ENCODE results near the gene GSTT4. TPM values are rescaled to one million over a fixed set of nuclear protein-coding genes. Genes with fewer than 3 reads are reported as not detected.
A peak's percentile ranks its signal among the peaks of the same experiment; 100 is the strongest.
"Not testable (repeated sequence)": the region's sequence is repeated elsewhere in the genome, so short reads cannot be mapped to it uniquely, and the experiment has no call there.

GSTT4 gene
- total RNA-seq, 3 donors from 2014 or later: not detected

DNA sequence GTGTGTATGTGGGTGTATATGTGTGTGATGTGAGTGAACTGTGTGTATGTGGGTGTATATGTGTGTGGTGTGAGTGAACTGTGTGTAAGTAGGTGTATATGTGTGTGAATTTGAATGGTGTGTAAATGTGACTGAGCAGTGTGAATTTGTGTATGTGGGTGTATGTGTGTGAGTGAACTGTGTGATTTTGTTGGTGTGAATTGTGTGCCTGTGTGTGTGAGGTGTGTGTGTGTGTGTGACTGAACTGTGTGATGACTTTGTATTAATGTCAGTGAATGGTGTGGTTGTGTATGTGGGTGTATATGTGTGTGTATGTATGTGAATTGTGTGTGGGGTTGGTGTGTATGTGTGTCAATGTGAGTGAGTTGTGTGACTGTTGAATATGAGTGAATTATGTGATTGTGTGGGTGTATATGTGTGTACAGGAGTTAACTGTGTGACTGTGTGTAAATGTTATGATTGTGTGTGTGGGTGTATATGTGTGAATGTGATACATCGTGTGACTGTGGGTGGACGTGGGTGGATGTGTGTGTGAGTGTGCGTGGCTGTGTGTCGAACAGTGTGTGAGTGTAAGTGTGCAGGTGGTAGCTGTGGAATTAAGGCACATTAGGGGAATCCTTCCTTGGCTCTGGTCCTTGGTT lies 18.6 kb downstream of the GSTT4 start:
- not testable (repeated sequence) for ATAC-seq; H3K27me3 Mint-ChIP-seq (ENCODE audit: low read depth); H3K36me3 Mint-ChIP-seq (ENCODE audit: insufficient read depth); H3K9me3 Mint-ChIP-seq; H3K4me1 Mint-ChIP-seq (ENCODE audit: low read depth); DNase-seq; H3K4me3 Mint-ChIP-seq

DNA sequence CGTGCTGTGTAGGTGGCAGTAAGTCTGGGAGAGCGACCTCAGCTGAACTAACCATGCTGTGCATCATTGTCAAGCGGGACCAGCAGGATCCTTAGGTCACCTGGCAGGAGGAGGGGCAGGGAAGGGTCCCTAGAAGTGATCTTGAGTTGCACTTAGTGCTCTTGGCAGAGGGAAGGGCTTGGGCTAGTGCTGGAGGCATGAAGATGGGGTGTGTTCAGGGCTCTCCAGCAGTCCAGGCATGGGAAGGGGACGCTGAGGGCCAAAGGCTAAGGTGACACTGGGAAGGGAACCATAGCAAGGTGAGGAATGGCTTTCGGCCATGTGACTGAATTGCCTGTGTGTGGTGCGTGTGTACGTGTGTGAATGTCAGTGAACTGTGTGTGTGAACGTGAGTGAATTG lies 19.2 kb downstream of the GSTT4 start:
- H3K27me3 Mint-ChIP-seq (ENCODE audit: low read depth); H3K4me1 Mint-ChIP-seq (ENCODE audit: low read depth); H3K4me3 Mint-ChIP-seq; DNase-seq; ATAC-seq; H3K9me3 Mint-ChIP-seq; H3K36me3 Mint-ChIP-seq (ENCODE audit: insufficient read depth): not testable (repeated sequence)

GRCh38 chr22:23984430-23984829 lies 20.8 kb downstream of the GSTT4 start:
- H3K4me3 Mint-ChIP-seq: no peak overlapping the region
- H3K36me3 Mint-ChIP-seq (ENCODE audit: insufficient read depth): no peaks in the 10 kb centered on the region
- DNase-seq (no peak), ATAC-seq (peak; percentile 73)
- no peaks in the 10 kb centered on the region for H3K27me3 Mint-ChIP-seq (ENCODE audit: low read depth)
- H3K4me1 Mint-ChIP-seq (ENCODE audit: low read depth): peaks cover 7% of the 10 kb centered on the region
- H3K9me3 Mint-ChIP-seq: no peaks in the 10 kb centered on the region

DNA sequence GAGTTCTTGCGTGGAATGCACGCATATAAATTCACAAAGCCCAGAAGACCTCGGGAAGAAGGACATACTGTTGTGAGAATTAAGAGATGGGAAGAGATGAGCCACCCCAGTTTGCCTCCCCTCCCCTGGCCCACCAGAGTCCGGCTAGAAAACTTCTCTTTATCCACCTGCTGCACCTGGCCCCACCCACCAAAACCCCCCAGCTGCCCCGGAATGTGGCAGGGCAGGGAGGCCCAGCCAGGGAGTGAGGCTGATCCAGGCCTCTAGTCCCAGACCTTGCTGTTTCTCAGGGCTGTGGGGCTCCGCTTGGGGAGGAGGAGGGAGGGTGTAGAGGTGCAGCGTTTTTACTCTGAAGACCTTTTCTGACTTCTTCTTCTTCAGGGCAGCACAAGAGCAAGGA lies 24.7 kb downstream of the GSTT4 start:
- ATAC-seq; H3K4me1 Mint-ChIP-seq (ENCODE audit: low read depth); DNase-seq; H3K4me3 Mint-ChIP-seq; H3K9me3 Mint-ChIP-seq; H3K27me3 Mint-ChIP-seq (ENCODE audit: low read depth); H3K36me3 Mint-ChIP-seq (ENCODE audit: insufficient read depth): not testable (repeated sequence)

DNA sequence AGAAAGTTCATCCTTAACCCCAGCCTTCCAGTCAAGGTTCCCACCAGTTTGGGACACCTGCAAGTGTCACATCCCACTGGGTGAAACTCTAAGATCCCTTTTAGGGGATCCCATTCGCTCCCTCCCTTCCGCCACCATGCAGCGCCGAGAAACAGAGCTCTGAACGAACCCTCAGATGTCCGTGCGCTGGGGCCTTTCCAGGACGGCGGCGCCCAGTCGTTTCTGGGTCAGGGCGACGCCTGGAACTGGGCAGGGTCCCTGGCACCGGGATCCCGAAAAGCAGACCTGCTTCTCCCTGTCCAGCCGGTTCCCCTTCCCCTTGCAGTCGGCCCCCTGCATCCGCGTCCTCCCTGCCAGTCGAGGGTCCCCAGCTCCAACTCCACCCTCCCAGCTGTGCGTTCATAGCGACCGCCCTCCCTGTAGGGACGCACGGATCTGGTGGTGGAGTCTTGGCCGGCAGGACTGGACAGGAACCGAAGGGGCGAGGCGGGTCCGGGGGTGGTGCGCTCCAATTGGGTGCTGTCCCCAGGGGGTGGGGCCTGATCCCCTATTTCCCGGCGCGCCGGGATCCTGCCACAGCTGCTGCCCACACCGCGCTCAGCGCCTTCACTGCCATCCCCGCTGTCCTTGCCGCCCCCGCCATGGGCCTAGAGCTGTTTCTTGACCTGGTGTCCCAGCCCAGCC lies 25.6 kb downstream of the GSTT4 start, which contains the start of gene GSTT2:
TSS of gene GSTT2 (plus strand) at position 578 of the 684 bp plus-strand sequence.
- not testable (repeated sequence) for H3K4me1 Mint-ChIP-seq (ENCODE audit: low read depth); H3K4me3 Mint-ChIP-seq; DNase-seq; ATAC-seq; H3K9me3 Mint-ChIP-seq; H3K27me3 Mint-ChIP-seq (ENCODE audit: low read depth); H3K36me3 Mint-ChIP-seq (ENCODE audit: insufficient read depth)

GRCh38 chr22:23977304-23977703 lies 27.9 kb downstream of the GSTT4 start:
- H3K9me3 Mint-ChIP-seq; H3K36me3 Mint-ChIP-seq (ENCODE audit: insufficient read depth); DNase-seq; H3K27me3 Mint-ChIP-seq (ENCODE audit: low read depth); H3K4me3 Mint-ChIP-seq; H3K4me1 Mint-ChIP-seq (ENCODE audit: low read depth); ATAC-seq: not testable (repeated sequence)

GRCh38 chr22:23974836-23975352 lies 30.4 kb downstream of the GSTT4 start:
- not testable (repeated sequence) for DNase-seq; H3K9me3 Mint-ChIP-seq; H3K4me3 Mint-ChIP-seq; H3K27me3 Mint-ChIP-seq (ENCODE audit: low read depth)
- peak in 1 of 2 donors; percentile 16 for ATAC-seq
- H3K36me3 Mint-ChIP-seq (ENCODE audit: insufficient read depth): peaks cover 14% of the 10 kb centered on the region
- H3K4me1 Mint-ChIP-seq (ENCODE audit: low read depth): peaks cover 17% of the 10 kb centered on the region

- H3K27me3 Mint-ChIP-seq (ENCODE audit: low read depth); H3K4me3 Mint-ChIP-seq: not testable (repeated sequence)
Measured at GRCh38 chr22:23974345-23974744, 30.9 kb downstream of the GSTT4 start, which contains the start of gene DDT. Gene DDT, minus strand, starts transcription at chr22:23974441. Its CDS starts 27 bp downstream, at chr22:23974414.

DNA sequence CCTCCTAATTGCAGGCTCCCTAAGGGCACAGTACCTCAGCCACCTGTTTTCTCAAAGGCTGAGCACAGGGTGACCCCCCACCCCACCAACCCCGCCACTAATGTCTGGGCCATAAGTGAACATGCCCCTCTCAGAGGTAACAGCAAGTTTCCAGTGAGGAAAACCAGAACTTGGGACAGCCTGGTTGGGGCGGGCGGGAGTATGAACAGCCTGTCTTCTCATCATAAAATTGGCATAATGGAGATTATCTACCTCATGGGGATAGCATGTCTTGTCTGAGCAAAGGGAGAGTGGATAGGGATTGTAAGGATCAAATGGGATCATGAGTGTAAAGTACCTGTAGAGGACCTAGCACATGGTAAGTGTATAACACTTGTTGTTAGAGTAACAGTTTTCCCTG lies 33.3 kb downstream of the GSTT4 start:
- DNase-seq; H3K27me3 Mint-ChIP-seq (ENCODE audit: low read depth); H3K4me3 Mint-ChIP-seq; H3K9me3 Mint-ChIP-seq; ATAC-seq: not testable (repeated sequence)
- Mint-ChIP-seq H3K36me3 (ENCODE audit: insufficient read depth) (peaks cover 20% of the 10 kb centered on the region), H3K4me1 (ENCODE audit: low read depth) (peaks cover 25% of the 10 kb centered on the region)

More at GRCh38 chr22:23974345-23974744, 30.9 kb downstream of the GSTT4 start, which contains the start of gene DDT:
- Mint-ChIP-seq H3K4me1 (ENCODE audit: low read depth) (peaks cover 20% of the 10 kb centered on the region), H3K36me3 (ENCODE audit: insufficient read depth) (peaks cover 16% of the 10 kb centered on the region)
- not testable (repeated sequence) for H3K9me3 Mint-ChIP-seq, DNase-seq
- peak; percentile 96 to 97 for ATAC-seq

DNA sequence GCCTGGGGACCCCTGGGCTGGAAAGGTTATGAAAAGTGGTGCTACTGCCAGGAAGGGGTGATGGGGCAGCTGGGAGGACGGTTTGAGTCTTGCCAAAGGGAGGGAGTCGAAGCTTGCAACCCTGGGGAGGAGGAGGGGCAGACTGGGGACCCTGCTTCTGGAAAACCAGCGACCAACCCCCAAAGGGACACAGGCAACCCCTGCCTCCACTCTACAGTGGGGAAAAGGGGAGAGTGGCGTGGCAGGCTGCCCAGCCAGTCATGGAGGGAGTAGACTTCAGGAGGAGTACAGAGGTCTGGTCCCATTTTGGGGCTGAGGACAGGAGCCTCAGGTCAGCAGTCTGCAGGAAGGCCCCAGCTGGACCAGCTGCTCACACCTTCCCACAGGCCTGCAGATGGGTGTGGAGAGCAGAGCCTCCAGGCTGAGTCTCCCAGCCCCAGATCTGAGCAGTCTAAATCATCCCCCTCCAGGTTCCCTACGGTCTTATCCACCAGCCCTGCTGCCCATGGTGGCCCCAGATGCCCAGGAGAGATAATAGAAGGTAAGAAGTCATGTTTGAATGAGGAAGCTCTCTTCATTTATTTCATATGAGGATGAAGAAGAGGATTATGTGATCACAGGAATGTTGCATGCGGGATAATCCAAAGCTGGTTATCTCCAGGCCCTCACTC lies 34.3 kb downstream of the GSTT4 start:
- Mint-ChIP-seq H3K4me3 (peak overlapping the region; percentile 27), H3K36me3 (ENCODE audit: insufficient read depth) (peaks cover 20% of the 10 kb centered on the region), H3K27me3 (ENCODE audit: low read depth) (no peaks in the 10 kb centered on the region), H3K9me3 (no peaks in the 10 kb centered on the region), H3K4me1 (ENCODE audit: low read depth) (peaks cover 25% of the 10 kb centered on the region)
- no peak for DNase-seq
- no peak for ATAC-seq

- Mint-ChIP-seq H3K36me3 (ENCODE audit: insufficient read depth) (peaks cover 20% of the 10 kb centered on the region), H3K9me3 (no peaks in the 10 kb centered on the region), H3K27me3 (ENCODE audit: low read depth) (no peaks in the 10 kb centered on the region), H3K4me3 (peak overlapping the region; percentile 27), H3K4me1 (ENCODE audit: low read depth) (peaks cover 25% of the 10 kb centered on the region)
- ATAC-seq: no peak
- DNase-seq: no peak
Measured at GRCh38 chr22:23970201-23970641, 35.0 kb downstream of the GSTT4 start.

DNA sequence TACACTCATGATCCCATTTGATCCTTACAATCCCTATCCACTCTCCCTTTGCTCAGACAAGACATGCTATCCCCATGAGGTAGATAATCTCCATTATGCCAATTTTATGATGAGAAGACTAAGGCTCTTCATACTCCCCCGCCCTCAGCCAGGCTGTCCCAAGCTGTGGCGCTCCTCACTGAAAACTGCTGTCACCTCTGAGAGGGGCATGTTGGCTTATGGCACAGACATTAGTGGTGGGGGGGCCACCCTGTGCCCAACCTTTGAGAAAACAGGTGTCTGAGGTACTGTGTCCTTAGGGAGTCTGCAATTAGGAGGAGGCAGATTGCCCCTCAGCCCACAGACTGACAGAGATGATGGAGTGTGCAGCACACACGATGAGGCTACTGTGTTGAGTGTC lies 36.2 kb downstream of the GSTT4 start:
- DNase-seq: no peak
- peaks cover 20% of the 10 kb centered on the region for H3K36me3 Mint-ChIP-seq (ENCODE audit: insufficient read depth)
- no peak for ATAC-seq
- peak overlapping the region; percentile 57 for H3K4me3 Mint-ChIP-seq
- no peaks in the 10 kb centered on the region for H3K9me3 Mint-ChIP-seq
- peaks cover 25% of the 10 kb centered on the region for H3K4me1 Mint-ChIP-seq (ENCODE audit: low read depth)
- no peaks in the 10 kb centered on the region for H3K27me3 Mint-ChIP-seq (ENCODE audit: low read depth)

DNA sequence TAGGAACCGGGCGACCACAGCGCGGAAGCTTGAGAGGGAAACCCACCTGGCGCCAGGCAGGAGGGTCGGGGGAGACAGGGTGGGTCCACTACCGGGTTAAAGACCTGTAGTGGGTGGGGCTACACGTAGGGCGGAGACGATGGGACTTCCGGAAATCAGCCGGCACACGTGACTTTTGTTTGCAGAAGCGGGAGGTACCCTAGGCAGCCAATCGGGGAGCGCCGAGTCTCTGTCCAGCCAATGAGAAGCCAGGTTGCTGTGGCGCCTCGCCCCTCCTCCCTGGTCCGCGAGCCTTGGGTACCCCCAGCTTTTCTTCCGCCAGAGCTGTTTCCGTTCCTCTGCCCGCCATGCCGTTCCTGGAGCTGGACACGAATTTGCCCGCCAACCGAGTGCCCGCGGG lies 38.7 kb downstream of the GSTT4 start, which contains the start of gene DDTL:
TSS of gene DDTL (plus strand) at position 321 of the 400 bp plus-strand sequence. CDS start at position 348, 27 bp downstream.
- peak; percentile 97 to 99 for ATAC-seq
- peaks cover 21% of the 10 kb centered on the region for H3K4me1 Mint-ChIP-seq (ENCODE audit: low read depth)
- not testable (repeated sequence) for H3K27me3 Mint-ChIP-seq (ENCODE audit: low read depth); H3K4me3 Mint-ChIP-seq; H3K9me3 Mint-ChIP-seq; DNase-seq
- H3K36me3 Mint-ChIP-seq (ENCODE audit: insufficient read depth): peaks cover 20% of the 10 kb centered on the region

DNA sequence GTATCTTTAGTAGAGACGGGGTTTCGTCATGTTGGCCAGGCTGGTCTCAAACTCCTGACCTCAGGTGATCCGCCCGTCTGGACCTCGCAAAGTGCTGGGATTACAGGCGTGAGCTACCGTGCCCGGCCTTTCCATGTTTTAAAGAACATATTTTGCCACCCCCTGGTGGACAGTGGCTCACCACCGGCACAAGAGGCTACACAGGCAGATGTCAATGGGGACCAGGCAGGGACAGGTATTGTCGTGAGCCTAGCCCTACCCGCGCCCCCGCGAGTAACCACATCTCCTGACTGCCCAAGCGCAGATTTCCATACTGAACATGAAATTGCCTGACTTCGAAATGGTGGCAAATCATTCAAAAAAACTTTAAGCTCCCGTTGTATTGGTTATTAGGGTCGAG lies 39.2 kb downstream of the GSTT4 start:
- ATAC-seq: peak; percentile 16 to 21
- not testable (repeated sequence) for H3K9me3 Mint-ChIP-seq; H3K4me3 Mint-ChIP-seq; DNase-seq; H3K27me3 Mint-ChIP-seq (ENCODE audit: low read depth)
- peaks cover 20% of the 10 kb centered on the region for H3K4me1 Mint-ChIP-seq (ENCODE audit: low read depth)
- peaks cover 17% of the 10 kb centered on the region for H3K36me3 Mint-ChIP-seq (ENCODE audit: insufficient read depth)

Data from activated T-cell treated with anti-CD3 and anti-CD28 coated beads, Interleukin-2, amount 50 U/mL, for 4 hours (primary cell).